Omental fat pad (tissue), 4 donors: ENCODE results near the gene LLGL2. TPM values are rescaled to one million over a fixed set of nuclear protein-coding genes. Genes with fewer than 3 reads are reported as not detected.

Experiments used
- ATAC-seq: fragments of 150-250 bp; one replicate; pipeline ENCODE4 v1.9.1; 2016; ENCODE audit warnings: mild to moderate bottlenecking, moderate library complexity; ENCODE audit not compliant: low FRiP score
- DNase-seq: peaks from one replicate; pipeline ENCODE4 v3.0.0-alpha.2; 2019; ENCODE audit warnings: low spot score
- total RNA-seq, 4 donors: library from RNA; depleted of rRNA; stranded (reverse); fragments of >200 nt; gene quantifications; one replicate each; pipeline ENCODE4 v1.1.0, GENCODE V29; 2016
- TF ChIP-seq, protein P1 (sequence below), 3 donors: fragments of 450-650 bp; IDR thresholded peaks; one replicate each; pipeline ENCODE4 v1.5.1; 2016 to 2017; ENCODE audit warnings: antibody characterized with exemption in 3 of 3, mild to moderate bottlenecking in 3 of 3, moderate library complexity in 2 of 3

LLGL2 gene
- total RNA-seq, 4 donors from 2014 or later, result 5.4 to 10.4 (median 6.7) TPM

DNA sequence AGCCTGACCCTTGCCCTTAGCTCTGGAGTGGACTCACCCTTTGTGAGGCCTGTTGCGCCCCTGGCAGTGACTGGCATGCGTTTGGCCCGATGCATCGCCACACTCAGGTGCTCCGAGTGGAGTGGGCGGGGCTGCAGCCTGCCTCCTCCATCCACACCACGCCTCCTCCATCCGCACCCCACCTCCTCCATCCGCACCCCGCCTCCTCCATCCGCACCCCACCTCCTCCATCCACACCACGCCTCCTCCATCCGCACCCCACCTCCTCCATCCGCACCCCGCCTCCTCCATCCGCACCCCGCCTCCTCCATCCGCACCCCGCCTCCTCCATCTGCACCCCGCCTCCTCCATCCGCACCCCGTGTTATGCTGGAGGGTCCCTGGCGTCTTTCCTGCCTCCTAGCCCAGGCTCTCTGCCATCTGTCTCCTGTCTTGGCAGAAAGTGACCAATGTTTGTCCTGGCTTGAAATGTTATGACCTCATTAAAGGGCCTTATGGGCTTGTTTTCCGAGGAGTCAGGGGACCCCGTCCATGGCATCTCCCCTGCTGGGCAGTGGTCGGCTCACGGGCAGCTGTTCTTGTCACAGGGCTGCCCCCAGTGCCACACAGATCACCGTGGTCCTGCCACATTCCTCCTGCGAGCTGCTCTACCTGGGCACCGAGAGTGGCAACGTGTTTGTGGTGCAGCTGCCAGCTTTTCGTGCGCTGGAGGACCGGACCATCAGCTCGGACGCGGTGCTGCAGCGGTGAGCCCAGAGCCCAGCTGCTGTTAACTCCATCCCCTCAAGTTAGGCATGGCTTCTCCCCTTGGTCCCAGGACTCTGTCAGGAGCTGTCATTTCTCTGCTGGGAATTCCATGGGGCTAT is 33.4 kb downstream of the LLGL2 start:
- TF ChIP-seq, protein P1, sequence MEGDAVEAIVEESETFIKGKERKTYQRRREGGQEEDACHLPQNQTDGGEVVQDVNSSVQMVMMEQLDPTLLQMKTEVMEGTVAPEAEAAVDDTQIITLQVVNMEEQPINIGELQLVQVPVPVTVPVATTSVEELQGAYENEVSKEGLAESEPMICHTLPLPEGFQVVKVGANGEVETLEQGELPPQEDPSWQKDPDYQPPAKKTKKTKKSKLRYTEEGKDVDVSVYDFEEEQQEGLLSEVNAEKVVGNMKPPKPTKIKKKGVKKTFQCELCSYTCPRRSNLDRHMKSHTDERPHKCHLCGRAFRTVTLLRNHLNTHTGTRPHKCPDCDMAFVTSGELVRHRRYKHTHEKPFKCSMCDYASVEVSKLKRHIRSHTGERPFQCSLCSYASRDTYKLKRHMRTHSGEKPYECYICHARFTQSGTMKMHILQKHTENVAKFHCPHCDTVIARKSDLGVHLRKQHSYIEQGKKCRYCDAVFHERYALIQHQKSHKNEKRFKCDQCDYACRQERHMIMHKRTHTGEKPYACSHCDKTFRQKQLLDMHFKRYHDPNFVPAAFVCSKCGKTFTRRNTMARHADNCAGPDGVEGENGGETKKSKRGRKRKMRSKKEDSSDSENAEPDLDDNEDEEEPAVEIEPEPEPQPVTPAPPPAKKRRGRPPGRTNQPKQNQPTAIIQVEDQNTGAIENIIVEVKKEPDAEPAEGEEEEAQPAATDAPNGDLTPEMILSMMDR (IDR thresholded peaks at IDR 0.05), result no peak
- DNase-seq (no peak), ATAC-seq (no peak)

DNA sequence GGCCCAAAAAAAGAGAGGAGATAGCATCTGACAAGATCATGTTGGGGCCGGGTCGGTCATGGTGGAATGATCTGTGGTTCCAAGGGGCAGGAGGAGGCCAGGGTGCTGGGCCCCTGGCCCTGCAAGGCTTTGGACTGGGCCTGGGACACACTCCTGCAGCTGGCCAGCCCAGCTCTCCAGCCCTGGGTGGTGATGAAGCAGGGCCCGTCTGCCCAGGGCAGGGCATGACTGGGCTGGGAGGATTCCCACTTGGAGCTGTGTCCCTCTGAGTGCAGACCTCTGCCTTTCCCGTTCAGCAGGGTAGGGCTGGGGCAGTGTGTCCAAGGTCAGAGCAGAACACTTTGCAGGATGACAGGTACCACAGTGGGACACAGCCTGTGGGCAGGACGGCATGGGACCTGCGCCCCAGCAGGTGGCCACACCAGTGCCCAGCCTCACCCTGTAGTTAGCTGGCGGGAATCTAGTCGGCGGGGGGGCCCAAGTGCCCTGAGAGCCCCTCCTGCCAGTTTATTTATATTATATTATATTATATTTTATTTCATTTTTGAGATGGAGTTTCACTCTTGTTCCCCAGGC is 34.5 kb downstream of the LLGL2 start:
- ATAC-seq (no peak), DNase-seq (no peak)
- TF ChIP-seq, protein P1 (IDR thresholded peaks at IDR 0.05), result no peak

DNA sequence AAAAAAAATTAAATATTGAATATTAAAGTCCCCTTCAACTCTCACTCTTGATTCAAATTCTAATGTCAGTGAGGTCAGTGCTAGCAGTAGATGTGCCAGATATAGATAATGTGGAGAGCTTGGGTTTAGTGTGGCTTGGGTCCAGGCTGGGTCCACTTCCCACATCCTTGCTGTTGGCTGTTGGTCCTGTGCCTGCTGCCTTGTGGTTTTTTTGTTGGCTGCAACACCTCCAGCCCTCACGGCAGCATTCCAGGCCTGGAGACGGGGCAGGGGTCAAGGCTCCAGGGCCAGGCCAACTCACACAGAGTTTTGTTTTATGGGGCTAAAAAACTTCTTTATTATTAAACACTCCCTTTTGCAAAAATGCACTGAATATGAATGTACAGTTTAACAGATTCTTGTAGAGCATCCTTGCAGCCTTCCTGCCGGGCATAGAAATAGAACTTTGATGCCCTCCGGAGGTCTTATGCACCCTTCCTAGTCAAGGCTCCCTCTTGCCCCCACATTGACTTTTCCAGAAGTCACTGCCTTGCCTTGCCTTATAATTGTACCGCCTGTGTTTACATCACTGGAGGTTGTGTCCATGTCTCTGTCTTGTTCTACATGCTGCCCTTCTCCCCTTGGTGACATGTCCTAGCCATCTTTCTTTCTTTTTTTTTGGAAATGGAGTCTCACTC is 36.6 kb downstream of the LLGL2 start:
- no peak for DNase-seq
- ATAC-seq, result no peak
- TF ChIP-seq, protein P1 (IDR thresholded peaks at IDR 0.05), result no peak

DNA sequence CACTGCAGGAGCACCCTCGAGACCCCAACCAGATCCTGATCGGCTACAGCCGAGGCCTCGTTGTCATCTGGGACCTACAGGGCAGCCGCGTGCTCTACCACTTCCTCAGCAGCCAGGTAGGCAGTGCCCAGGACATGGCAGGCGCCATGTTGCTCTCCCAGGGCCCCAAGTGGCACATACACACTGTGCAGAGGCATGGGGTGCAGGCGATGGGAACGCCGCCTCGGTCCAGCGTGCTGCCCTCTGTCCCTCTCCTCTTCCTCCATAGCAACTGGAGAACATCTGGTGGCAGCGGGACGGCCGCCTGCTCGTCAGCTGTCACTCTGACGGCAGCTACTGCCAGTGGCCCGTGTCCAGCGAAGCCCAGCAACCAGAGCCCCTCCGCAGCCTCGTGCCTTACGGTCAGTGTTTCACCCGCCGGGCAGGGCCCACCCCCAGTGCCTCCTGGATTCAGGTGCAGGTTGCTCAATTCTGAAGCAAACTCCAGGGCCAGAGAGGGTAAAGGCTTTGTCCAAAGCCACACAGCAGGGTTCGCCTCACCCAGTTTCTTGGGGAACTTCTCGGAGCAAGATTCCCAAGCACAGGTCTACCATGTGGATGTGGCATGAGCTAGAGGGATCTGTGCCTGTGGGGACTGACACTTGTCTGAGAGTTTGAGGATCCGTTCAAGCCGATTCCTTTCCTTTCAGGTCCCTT is 37.7 kb downstream of the LLGL2 start:
- DNase-seq, result no peak
- TF ChIP-seq, protein P1 (IDR thresholded peaks at IDR 0.05), result no peak
- ATAC-seq, result no peak

- TF ChIP-seq, protein P1 (IDR thresholded peaks at IDR 0.05), result no peak
- no peak for DNase-seq
- ATAC-seq, result no peak
These were observed 38.7 kb downstream of the LLGL2 start for GRCh38 chr17:75564195-75564594.

DNA sequence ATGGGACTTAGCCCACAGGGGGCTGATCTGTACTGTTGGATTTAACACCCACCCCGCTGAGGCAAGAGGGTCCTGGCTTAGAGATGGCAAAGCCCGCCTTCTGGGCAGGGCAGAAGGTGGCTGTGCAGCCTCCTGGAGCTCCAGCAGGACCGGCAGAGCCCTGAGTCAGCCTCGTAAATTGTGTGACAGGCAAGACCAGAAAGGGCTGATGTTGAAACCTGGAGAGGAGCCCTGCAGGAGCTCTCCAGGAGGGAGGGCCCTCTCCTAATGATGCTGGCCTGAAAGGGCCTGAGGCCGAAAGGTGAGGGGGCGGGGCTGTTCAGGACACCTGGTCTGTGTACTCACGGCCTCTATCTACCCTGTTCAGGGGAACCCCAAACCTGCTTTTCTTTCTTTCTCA is 39.6 kb downstream of the LLGL2 start:
- DNase-seq (no peak), ATAC-seq (no peak)
- TF ChIP-seq, protein P1 (IDR thresholded peaks at IDR 0.05), result no peak
